Fibroblast of skin of back (primary cell): Measurements from ENCODE around the gene SLITRK3.
"Not testable (repeated sequence)": the region's sequence is repeated elsewhere in the genome, so short reads cannot be mapped to it uniquely, and the experiment has no call there.

Experiments
- DNase-seq: peaks from one replicate; pipeline ENCODE4 v3.0.0-alpha.2; 2013

SLITRK3 gene

GRCh38 chr3:165192610-165193192 lies 3.5 kb downstream of the SLITRK3 start:
- no peak for DNase-seq

- no peak for DNase-seq
Observed at GRCh38 chr3:165191491-165191890, 4.7 kb downstream of the SLITRK3 start.

- DNase-seq = no peak
Observed at GRCh38 chr3:165188452-165188851, 7.7 kb downstream of the SLITRK3 start.

GRCh38 chr3:165185707-165186327 lies 10.4 kb downstream of the SLITRK3 start:
- peak; percentile 51 for DNase-seq

- DNase-seq = peak; percentile 13
Observed at GRCh38 chr3:165181556-165181955, 14.6 kb downstream of the SLITRK3 start.

- no peak for DNase-seq
Observed at GRCh38 chr3:165170236-165170635, 25.9 kb downstream of the SLITRK3 start.

GRCh38 chr3:165169368-165169767 lies 26.8 kb downstream of the SLITRK3 start:
- no peak for DNase-seq

- no peak for DNase-seq
Observed at GRCh38 chr3:165162883-165163282, 33.3 kb downstream of the SLITRK3 start.

- no peak for DNase-seq
Observed at GRCh38 chr3:165159760-165160421, 36.3 kb downstream of the SLITRK3 start.

GRCh38 chr3:165158011-165158410 lies 38.2 kb downstream of the SLITRK3 start:
- DNase-seq = no peak

- DNase-seq = no peak
Observed at GRCh38 chr3:165156757-165157420, 39.3 kb downstream of the SLITRK3 start.

GRCh38 chr3:165148876-165149441 lies 47.2 kb downstream of the SLITRK3 start:
- DNase-seq = no peak

GRCh38 chr3:165144271-165144670 lies 51.9 kb downstream of the SLITRK3 start:
- DNase-seq = no peak

GRCh38 chr3:165139918-165140317 lies 56.3 kb downstream of the SLITRK3 start:
- not testable (repeated sequence) for DNase-seq
